ENCODE data around the gene SPOP. TPM values are rescaled to one million over a fixed set of nuclear protein-coding genes. Genes with fewer than 3 reads are reported as not detected.

SPOP gene
- total RNA-seq, 4 donors from 2014 or later: 75.6 to 352 (median 95.3) TPM

GRCh38 chr17:49632201-49632600, 45.7 kb downstream of the SPOP start:
- TF ChIP-seq CTCF (IDR thresholded peaks at IDR 0.05) (no peak), POLR2A (IDR thresholded peaks at IDR 0.05) (no peak), POLR2AphosphoS5 (IDR thresholded peaks at IDR 0.05) (no peak), EP300 (IDR thresholded peaks at IDR 0.05; ENCODE audit: low read depth) (no peak)
- 80 to 94% methylated on average over 4 of the region's 4 CpGs for WGBS, 2 donors (ENCODE audit: low coverage in 1 of 2)
- DNase-seq: no peak
- H3K27me3 ChIP-seq: no peaks in the 10 kb centered on the region
- in situ Hi-C loops (cut with MboI; ENCODE audit: low pct_ligation_motif_present in 1 of 4, low pct_unique_long_range_greater_than_20kb in 1 of 4, low sequenced_read_pairs in 3 of 4) (no loop called here), intact Hi-C loops (cut with DNase I; ENCODE audit: low total_unique reads) (loop anchor here (10.0 kb wide), 1 partner anchor 57 kb away; the partner anchor contains the start of gene NXPH3)
- no peak overlapping the region for H3K4me3 ChIP-seq
- no peaks in the 10 kb centered on the region for H3K9me3 ChIP-seq
- H3K27ac ChIP-seq: peak overlapping the region in 2 of 4 donors; percentile 72 to 84
- H3K36me3 ChIP-seq: peaks cover 0 to 4% (median 0%) of the 10 kb centered on the region in 4 donors
- H3K4me1 ChIP-seq: peaks cover 7 to 85% (median 33%) of the 10 kb centered on the region in 4 donors

- TF ChIP-seq POLR2A (IDR thresholded peaks at IDR 0.05) (no peak), EP300 (IDR thresholded peaks at IDR 0.05; ENCODE audit: low read depth) (no peak), POLR2AphosphoS5 (IDR thresholded peaks at IDR 0.05) (no peak), CTCF (IDR thresholded peaks at IDR 0.05) (no peak)
- peaks cover 0 to 3% (median 0%) of the 10 kb centered on the region in 4 donors for H3K36me3 ChIP-seq
- DNase-seq: no peak
- H3K27ac ChIP-seq: peak overlapping the region in 3 of 4 donors; percentile 17 to 84 (median 72)
- 83 to 97% methylated on average over 1 of the region's 1 CpG for WGBS, 2 donors (ENCODE audit: low coverage in 1 of 2)
- in situ Hi-C loops (cut with MboI; ENCODE audit: low pct_ligation_motif_present in 1 of 4, low pct_unique_long_range_greater_than_20kb in 1 of 4, low sequenced_read_pairs in 3 of 4) (no loop called here), intact Hi-C loops (cut with DNase I; ENCODE audit: low total_unique reads) (loop anchor here (10.0 kb wide), 1 partner anchor 57 kb away; the partner anchor contains the start of gene NXPH3)
- H3K9me3 ChIP-seq: no peaks in the 10 kb centered on the region
- H3K4me3 ChIP-seq: no peak overlapping the region
- H3K27me3 ChIP-seq: no peaks in the 10 kb centered on the region
- H3K4me1 ChIP-seq: peaks cover 7 to 81% (median 33%) of the 10 kb centered on the region in 4 donors
Measured at GRCh38 chr17:49631496-49631895, 46.4 kb downstream of the SPOP start.

- TF ChIP-seq EP300 (IDR thresholded peaks at IDR 0.05; ENCODE audit: low read depth): no peak
- no peak for TF ChIP-seq CTCF (IDR thresholded peaks at IDR 0.05)
- TF ChIP-seq POLR2AphosphoS5 (IDR thresholded peaks at IDR 0.05): no peak
- no peak for TF ChIP-seq POLR2A (IDR thresholded peaks at IDR 0.05)
- WGBS, 2 donors (ENCODE audit: low coverage in 1 of 2): 64 to 78% methylated on average over 6 of the region's 6 CpGs
- Histone ChIP-seq H3K9me3 (no peaks in the 10 kb centered on the region), H3K4me1 (peaks cover 7 to 80% (median 33%) of the 10 kb centered on the region in 4 donors), H3K27ac (peak overlapping the region in 3 of 4 donors; percentile 34 to 84 (median 35)), H3K4me3 (no peak overlapping the region), H3K36me3 (no peaks in the 10 kb centered on the region), H3K27me3 (no peaks in the 10 kb centered on the region)
- no peak for DNase-seq
- in situ Hi-C loops (cut with MboI; ENCODE audit: low pct_ligation_motif_present in 1 of 4, low pct_unique_long_range_greater_than_20kb in 1 of 4, low sequenced_read_pairs in 3 of 4) (no loop called here), intact Hi-C loops (cut with DNase I; ENCODE audit: low total_unique reads) (loop anchor here (10.0 kb wide), 1 partner anchor 56 kb away; the partner anchor contains the start of gene NXPH3)
Measured at GRCh38 chr17:49630113-49630900, 47.6 kb downstream of the SPOP start.

GRCh38 chr17:49629447-49629846, 48.5 kb downstream of the SPOP start:
- no peaks in the 10 kb centered on the region for H3K9me3 ChIP-seq
- DNase-seq: no peak
- H3K36me3 ChIP-seq: no peaks in the 10 kb centered on the region
- in situ Hi-C loops (cut with MboI; ENCODE audit: low pct_ligation_motif_present in 1 of 4, low pct_unique_long_range_greater_than_20kb in 1 of 4, low sequenced_read_pairs in 3 of 4) (no loop called here), intact Hi-C loops (cut with DNase I; ENCODE audit: low total_unique reads) (no loop called here)
- no peak overlapping the region for H3K4me3 ChIP-seq
- peak overlapping the region in 3 of 4 donors; percentile 34 to 84 (median 35) for H3K27ac ChIP-seq
- TF ChIP-seq POLR2AphosphoS5 (IDR thresholded peaks at IDR 0.05): no peak
- TF ChIP-seq EP300 (IDR thresholded peaks at IDR 0.05; ENCODE audit: low read depth): no peak
- no peak for TF ChIP-seq CTCF (IDR thresholded peaks at IDR 0.05)
- no peak for TF ChIP-seq POLR2A (IDR thresholded peaks at IDR 0.05)
- H3K27me3 ChIP-seq: no peaks in the 10 kb centered on the region
- H3K4me1 ChIP-seq: peaks cover 7 to 80% (median 31%) of the 10 kb centered on the region in 4 donors
